ENCODE results near the gene KCNT1.

DNA sequence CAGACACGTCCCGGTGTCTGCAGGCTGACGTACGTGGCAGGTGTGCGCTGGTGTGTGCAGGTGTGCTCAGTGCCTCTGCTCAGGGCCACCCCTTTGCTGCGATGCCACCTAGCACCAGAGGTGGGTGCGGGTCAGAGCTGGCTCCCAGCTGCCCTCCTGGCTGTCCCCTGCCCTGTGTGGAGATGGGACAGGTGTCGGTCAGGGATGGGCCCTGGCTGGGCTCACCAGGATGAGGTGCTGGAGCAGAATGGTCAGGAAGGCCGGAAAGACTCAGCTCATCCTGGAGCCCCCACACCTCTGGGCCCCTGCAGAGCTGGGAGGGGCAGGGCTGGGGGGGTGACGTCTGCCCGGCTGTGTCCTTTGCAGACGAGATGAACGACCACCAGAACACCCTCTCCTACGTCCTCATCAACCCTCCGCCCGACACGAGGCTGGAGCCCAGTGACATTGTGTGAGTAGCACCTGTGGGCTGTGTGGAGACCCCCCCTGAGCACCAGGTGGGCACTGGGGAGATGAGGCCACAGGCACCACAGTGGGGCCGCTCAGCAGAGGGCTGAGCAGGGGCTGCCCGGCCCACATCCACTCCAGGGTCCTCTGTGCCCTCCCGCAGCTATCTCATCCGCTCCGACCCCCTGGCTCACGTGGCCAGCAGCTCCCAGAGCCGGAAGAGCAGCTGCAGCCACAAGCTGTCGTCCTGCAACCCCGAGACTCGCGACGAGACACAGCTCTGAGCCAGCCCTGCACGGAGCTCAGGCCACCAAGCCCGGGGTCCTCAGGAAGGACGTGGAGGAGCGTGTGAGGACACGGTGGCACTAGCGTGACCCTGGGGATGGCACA is 89.7 kb downstream of the KCNT1 start:
- TF ChIP-seq, protein P1, sequence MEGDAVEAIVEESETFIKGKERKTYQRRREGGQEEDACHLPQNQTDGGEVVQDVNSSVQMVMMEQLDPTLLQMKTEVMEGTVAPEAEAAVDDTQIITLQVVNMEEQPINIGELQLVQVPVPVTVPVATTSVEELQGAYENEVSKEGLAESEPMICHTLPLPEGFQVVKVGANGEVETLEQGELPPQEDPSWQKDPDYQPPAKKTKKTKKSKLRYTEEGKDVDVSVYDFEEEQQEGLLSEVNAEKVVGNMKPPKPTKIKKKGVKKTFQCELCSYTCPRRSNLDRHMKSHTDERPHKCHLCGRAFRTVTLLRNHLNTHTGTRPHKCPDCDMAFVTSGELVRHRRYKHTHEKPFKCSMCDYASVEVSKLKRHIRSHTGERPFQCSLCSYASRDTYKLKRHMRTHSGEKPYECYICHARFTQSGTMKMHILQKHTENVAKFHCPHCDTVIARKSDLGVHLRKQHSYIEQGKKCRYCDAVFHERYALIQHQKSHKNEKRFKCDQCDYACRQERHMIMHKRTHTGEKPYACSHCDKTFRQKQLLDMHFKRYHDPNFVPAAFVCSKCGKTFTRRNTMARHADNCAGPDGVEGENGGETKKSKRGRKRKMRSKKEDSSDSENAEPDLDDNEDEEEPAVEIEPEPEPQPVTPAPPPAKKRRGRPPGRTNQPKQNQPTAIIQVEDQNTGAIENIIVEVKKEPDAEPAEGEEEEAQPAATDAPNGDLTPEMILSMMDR (IDR thresholded peaks at IDR 0.05; ENCODE audit: insufficient read depth, low read depth, low read length): no peak
- TF ChIP-seq EZH2 (IDR thresholded peaks at IDR 0.05; ENCODE audit: insufficient read depth, low read length): no peak
